AG08396 (cell line): Measurements from ENCODE around the gene CDK8.
"Not testable (repeated sequence)": the region's sequence is repeated elsewhere in the genome, so short reads cannot be mapped to it uniquely, and the experiment has no call there.

Source experiments
- DNase-seq: peaks from one replicate; pipeline ENCODE4 v3.0.0; 2012; ENCODE audit warnings: low spot score, mixed read lengths

The CDK8 gene

GRCh38 chr13:26316095-26316494 lies 62.2 kb downstream of the CDK8 start:
- not testable (repeated sequence) for DNase-seq

DNA sequence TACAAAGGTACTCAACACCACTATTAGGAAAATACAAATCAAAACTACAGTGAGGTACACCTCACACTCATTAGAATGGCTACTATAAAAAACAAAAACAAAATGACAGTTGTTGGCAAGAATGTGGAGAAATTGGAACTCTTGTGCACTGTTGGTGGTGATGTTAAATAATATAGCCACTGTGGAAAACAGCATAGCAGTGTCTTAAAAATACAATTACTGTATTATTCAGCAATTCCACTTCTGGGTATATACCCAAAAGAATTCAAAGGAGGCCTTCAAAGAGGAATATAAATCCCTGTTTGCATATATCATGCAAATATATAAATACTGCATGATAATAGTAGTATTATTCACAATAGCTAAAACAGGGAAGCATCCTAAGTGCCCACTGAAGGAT lies 66.8 kb downstream of the CDK8 start:
- DNase-seq = no peak

- DNase-seq = no peak
Observed at GRCh38 chr13:26323127-26323526, 69.2 kb downstream of the CDK8 start.

DNA sequence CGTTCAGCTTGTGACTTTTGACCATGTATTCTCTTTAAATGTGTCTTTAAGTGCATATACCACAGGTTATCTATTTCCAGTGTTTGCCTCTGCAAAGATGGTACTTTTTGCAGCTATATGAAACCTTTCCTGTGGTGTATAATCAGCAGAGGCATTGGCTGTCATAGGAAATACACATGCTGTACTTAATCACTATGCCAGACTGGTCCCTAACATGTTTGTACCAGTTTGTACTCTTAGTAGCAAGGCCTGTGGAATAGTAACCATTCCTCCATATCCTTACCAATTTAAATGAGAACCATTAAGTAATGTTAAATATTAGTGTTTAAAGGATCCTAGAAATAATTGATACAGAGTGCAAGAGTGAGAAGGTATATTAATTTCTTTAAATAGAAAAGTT lies 69.8 kb downstream of the CDK8 start:
- DNase-seq = no peak

DNA sequence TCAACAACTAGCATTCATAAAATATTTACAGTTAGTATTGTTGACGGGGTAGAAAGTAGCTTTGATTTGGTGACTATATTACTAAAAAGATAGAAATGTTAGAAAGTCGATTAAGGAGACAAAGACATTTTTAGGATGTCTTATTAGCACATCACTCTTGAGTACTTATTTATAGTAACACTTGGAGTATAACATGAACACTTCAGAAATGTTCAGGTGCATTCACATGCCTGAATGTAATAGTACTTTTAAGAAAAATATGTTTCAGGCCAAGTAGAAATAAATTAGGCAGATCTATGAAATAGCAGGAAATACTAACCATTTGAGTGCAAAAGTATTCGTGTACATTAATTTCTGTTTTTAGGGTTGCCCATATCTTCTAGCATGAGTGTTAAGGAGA lies 70.4 kb downstream of the CDK8 start:
- no peak for DNase-seq

DNA sequence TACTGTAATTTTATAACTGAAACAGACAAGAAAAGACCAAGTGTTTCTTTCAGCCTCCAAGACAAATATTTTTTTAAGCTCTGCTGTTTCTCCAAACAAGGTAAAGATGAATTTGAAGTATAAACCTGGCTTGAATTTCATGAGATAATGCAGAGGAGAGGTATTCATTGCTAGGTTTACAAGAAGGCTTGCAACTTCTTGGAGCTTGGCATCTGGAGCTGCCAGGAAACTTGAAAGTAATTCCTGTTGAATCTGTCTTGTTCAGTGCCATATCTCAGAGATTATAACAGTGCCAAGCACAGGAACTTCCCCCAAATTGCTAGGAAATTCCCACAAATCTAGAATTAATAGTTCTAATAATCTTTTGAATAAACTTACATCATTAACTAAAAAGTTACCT lies 70.9 kb downstream of the CDK8 start:
- no peak for DNase-seq

- no peak for DNase-seq
Observed at GRCh38 chr13:26325876-26326275, 71.9 kb downstream of the CDK8 start.

- no peak for DNase-seq
Observed at GRCh38 chr13:26326562-26326961, 72.6 kb downstream of the CDK8 start.

DNA sequence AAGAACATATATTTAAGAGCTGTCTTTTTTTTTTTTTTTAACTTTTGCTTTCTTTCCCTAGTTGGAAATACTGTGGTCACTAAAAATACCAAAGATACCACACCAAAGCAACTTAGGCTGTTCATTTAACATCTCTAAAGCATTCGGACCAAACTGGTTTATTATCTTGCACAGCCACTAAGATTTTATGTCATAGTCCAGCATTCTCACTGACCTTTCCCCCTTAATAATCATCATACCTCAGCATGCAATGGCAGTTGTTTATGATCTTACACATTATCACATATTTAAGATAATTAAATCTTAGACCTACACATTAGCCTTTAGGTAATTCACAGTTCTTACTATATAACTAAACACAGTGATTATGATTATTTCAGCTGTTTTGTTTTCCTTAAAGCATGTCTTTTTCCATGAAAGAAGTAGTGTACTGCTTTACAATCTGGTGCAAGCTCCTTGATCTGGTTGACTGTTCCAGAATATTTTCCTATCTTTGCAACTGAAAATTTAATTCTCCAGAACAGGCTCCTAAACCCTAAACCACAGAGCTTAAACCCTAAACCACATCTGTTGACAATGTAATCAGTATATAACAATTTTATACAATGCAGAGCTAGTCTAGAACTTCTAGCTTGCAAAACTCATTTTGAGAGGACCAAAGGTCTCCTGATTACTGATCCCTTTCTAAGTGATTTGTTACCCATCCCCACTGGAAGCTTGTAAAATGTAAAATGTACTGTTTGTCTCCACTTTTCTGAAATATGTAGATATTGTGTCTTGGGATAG lies 74.2 kb downstream of the CDK8 start:
- DNase-seq = no peak

DNA sequence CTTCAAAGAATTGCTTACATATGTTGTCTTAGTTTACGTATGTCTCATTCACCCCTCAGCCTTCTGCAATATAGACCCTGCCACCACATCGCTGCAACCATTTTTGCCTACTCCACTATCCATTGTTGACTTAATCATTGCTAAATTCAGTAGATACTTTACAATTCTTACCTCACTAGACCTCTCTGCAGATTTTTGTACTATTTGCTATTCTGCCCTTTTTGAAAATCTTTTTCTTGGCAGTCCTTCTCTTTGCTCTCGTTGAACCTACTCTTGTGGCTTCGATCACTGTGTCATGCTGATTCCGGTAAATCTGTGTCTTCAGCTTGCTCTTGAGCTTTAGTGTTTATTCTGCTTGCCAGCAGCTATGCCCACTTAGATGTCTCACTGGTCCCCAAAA lies 81.2 kb downstream of the CDK8 start:
- DNase-seq = no peak

- no peak for DNase-seq
Observed at GRCh38 chr13:26340807-26341206, 86.9 kb downstream of the CDK8 start.

DNA sequence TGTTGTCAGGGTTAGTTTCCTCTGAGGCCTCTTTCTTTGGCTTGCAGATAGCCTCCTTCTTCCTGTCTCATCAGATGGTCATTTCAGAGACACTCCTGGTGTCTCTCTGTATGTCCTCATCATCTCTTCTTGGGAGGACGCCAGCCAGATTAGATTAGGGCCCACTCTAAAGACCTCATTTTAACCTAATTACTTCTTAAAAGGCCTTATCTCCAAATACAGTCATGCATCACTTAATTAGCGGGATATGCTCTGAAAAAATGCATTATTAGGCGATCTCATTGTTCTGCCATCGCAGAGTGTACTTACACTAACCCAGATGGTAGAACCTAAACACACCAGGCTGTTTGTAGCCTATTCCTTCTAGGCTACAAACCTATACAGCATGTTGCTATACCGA lies 89.0 kb downstream of the CDK8 start:
- no peak for DNase-seq

- DNase-seq = no peak
Observed at GRCh38 chr13:26343816-26344215, 89.9 kb downstream of the CDK8 start.

- DNase-seq = no peak
Observed at GRCh38 chr13:26344980-26345379, 91.1 kb downstream of the CDK8 start.

DNA sequence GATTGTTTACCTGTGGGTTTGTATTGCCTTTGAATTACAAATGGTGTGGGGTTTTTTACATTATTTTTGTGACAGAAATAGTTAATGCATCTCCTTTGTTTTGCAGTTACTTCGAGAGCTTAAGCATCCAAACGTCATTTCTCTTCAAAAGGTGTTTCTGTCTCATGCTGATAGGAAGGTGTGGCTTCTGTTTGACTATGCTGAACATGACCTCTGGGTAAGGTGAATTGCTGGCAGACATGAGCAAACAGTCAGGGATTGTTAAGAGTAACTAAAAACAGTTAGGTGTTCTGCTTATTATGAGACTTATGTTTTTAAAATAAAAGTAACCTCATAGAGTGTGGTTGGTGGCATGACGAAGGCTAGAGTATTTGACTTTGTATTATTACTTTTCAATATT lies 95.0 kb downstream of the CDK8 start:
- DNase-seq = no peak

GRCh38 chr13:26362261-26362660 lies 108.3 kb downstream of the CDK8 start:
- no peak for DNase-seq

DNA sequence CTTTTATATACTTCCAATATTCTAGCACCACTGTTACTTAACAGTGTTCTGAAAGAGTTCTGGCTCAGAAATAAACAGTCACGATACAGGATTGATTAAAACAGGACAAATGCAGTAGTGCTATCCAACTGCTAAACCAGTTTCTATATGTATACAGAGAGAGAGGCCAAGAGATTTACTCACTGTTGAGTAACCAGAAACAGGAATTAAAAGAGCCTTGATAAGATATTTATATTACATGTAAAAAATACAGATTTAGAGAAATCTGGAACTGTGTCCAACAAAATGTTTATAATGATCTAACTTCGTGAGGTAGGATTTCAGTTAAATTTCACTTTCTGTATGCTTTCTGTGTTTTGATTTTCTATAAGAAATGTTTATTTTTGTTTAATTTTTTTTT lies 116.6 kb downstream of the CDK8 start:
- no peak for DNase-seq

- no peak for DNase-seq
Observed at GRCh38 chr13:26372747-26373146, 118.8 kb downstream of the CDK8 start.

GRCh38 chr13:26376430-26376829 lies 122.5 kb downstream of the CDK8 start:
- DNase-seq = no peak

GRCh38 chr13:26377038-26377437 lies 123.1 kb downstream of the CDK8 start:
- DNase-seq = peak; percentile 11

DNA sequence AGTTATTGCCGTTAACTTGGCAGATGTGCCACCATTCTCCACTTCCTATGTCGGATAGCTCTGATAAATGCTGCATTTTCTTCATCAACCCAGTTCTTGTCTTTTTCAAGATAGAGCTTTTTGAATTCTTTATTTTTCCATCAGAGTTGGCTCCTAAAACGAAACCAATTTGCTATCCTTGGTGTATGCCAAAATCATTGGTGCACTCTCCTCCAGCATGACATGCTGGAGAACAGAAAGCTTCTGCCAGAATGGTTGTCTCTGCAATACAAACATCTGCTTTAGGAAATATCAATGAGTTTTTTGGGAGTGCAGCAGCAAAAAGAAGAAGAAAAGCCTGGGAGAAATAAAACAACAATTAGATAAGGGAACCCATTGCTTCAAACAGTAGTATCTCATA lies 124.2 kb downstream of the CDK8 start:
- DNase-seq = no peak

- no peak for DNase-seq
Observed at GRCh38 chr13:26379831-26380230, 125.9 kb downstream of the CDK8 start.

DNA sequence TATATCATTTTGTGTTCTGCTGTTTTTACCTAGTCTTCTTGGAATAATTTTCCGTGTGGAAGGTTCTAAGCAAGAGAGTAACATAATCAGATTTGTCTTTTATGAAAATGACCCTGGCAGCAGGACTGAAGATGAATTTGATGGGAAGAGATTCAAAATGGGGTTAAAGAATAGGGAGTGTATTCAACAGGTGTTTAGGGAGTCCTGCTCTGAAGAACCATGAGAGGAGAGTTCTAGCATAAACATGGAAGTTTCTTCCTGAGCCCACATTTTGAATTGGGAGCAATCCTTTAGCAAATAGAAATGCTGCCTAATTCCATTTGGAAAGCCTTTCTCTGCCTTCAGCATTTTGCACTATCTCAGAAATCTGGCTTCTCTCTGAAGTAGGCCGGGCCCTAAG lies 127.0 kb downstream of the CDK8 start:
- no peak for DNase-seq

GRCh38 chr13:26382366-26382765 lies 128.4 kb downstream of the CDK8 start:
- DNase-seq = no peak
